ENCODE results near the gene SLAIN1.

DNA sequence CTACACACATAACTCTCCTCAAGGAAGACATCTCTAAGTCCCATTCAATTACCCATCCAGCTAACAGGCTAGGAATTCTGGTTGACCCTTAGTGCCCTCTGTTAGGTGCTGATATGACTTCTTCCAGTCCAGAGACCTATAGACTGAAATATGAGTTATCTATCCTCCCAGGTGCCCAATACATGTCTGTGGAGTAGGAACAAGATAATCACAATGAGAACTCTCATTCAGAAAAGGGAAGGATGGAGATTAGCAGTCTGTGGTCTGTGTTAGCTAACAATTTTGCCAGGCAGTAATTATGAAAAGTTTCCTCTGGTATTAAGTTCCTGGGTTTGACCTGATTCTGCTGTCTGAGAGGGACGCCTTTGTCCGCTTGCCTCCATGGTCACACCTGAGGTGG is 44.2 kb upstream of the SLAIN1 start:
- TF ChIP-seq POLR2A (IDR thresholded peaks at IDR 0.05; ENCODE audit: low read length) (no peak), GATA1 (IDR thresholded peaks at IDR 0.05; ENCODE audit: low read depth, low read length) (no peak)

All from erythroblast (primary cell).